Activated T-helper 1 cell treated with anti-CD3 and anti-CD28 coated beads, Interleukin-2, amount 50 U/mL, for 16 hours (primary cell): ENCODE data around the gene DNAH14.

Experiments used
- DNase-seq, 2 donors: peaks; one replicate each; pipeline ENCODE4 v3.0.0-alpha.2; 2020; ENCODE audit warnings: low read depth in 1 of 2, low spot score in 1 of 2

The DNAH14 gene

GRCh38 chr1:225425201-225425786 is 495.8 kb downstream of the DNAH14 start:
- no peak for DNase-seq

DNA sequence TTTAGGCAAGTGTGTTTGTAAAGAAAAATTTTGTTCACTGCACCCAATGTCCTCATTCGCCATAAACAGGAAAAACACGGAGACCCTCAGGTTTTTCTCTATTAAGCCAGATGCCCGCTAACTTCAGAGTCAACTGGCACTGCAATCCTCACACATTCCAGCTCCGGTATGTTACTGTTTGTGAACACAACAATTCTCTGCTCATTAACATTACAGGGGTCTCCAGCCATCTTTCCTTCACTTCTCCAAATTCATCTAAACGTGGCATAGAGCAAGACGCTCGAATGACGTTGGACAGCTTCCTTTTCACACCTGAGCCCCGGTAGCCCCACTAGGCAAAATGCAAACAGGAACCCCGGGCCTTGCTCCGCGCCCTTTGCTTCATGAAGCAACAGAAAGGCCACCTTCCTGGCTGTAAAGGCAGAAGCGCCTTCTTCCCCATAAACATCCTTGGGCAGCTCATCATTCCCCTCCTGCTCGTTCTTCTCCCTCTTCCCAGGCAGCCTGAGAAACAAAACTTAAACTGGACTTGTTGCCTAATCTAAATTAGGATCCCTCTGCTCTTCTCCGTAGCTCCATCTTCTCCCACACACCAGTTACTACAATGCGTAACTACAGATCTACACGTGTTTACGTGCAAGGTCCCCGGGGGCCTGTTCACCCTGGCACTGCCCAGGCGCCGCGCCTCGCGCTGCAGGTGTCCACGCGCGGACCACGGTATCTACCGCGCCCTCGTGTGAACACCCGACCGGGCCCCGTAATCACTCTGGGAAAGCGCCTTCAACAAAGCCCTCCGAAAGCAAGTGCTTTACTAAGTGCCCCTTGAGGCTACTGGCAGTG is 497.1 kb downstream of the DNAH14 start:
- DNase-seq: no peak

- no peak for DNase-seq
Measured at GRCh38 chr1:225427235-225428067, 498.0 kb downstream of the DNAH14 start, which contains the start of gene LBR. TSS of gene LBR (minus strand) at chr1:225428038. CDS start at chr1:225424075, 3,963 bp downstream.

DNA sequence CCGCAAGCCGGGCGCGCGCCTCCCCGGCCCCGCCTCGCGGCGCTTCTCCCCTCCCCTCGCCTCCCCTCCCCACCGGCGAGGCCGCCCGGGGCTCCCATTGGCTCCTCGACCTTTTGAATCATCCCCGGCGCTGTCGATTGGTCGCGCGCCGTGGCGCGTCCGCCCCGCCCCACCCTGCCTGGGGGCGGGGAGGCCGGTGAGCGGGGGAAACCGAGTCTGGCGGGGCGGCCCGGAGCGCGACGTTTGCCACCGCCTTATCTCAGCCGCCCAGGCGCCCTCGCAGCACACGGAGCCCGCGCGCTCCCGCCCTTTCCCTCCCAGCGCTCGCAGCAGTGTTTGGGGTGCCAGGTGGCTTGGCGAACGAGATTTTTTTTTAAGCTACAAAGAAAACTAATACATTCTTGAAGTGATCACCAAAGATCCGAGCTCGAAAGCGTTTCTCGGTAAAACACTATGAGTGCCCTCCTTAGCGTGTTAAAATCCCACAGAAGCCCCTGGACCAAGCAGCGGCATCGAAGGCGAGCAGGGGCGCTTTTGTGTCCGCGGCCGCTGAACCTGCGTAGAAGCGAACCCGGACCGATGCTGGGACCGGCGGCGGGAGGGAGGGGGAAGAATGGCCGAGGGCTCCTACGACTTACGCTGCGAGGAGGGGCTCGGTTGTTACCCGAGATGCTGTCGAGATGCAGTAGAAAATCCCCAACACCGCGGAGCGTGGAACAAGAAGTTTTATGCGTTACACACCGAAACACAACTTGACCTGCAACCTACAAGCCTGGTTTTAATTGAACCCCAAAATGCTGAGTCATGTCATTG is 498.8 kb downstream of the DNAH14 start:
- DNase-seq: peak; percentile 72 to 92

DNA sequence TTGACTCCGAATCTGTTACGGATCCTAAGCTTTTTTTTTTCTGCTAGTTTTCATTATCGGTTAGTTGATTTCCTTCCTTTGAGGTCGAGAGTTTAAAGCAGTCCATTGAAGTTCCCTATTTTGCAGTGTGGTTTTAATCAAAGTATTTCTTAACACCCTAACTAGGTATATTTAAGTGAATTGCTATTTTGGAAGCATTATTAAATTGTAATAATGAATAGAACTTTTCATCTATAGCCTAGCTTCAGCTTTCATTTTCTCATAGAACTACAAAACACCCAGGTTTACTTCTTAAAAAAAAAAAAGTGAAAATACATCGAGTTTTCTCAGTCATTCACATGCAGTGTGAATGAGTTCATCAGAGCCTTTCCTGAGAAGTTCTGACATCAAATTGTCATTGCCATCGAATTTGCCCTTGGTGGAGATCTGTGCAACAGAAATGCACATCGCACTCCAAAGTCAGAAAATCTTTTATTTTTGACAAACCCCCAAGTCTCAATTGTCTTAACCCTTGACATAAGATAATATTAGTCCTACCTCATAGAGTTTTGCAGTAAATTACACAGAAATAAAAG is 499.5 kb downstream of the DNAH14 start:
- no peak for DNase-seq

GRCh38 chr1:225430301-225430700 is 500.8 kb downstream of the DNAH14 start:
- DNase-seq: no peak

GRCh38 chr1:225431081-225431863 is 501.8 kb downstream of the DNAH14 start:
- DNase-seq: no peak

- no peak for DNase-seq
Measured at GRCh38 chr1:225434046-225434445, 504.6 kb downstream of the DNAH14 start.

GRCh38 chr1:225435076-225435475 is 505.6 kb downstream of the DNAH14 start:
- DNase-seq: no peak

GRCh38 chr1:225435487-225435886 is 506.0 kb downstream of the DNAH14 start:
- no peak for DNase-seq

GRCh38 chr1:225435957-225436392 is 506.5 kb downstream of the DNAH14 start:
- no peak for DNase-seq

DNA sequence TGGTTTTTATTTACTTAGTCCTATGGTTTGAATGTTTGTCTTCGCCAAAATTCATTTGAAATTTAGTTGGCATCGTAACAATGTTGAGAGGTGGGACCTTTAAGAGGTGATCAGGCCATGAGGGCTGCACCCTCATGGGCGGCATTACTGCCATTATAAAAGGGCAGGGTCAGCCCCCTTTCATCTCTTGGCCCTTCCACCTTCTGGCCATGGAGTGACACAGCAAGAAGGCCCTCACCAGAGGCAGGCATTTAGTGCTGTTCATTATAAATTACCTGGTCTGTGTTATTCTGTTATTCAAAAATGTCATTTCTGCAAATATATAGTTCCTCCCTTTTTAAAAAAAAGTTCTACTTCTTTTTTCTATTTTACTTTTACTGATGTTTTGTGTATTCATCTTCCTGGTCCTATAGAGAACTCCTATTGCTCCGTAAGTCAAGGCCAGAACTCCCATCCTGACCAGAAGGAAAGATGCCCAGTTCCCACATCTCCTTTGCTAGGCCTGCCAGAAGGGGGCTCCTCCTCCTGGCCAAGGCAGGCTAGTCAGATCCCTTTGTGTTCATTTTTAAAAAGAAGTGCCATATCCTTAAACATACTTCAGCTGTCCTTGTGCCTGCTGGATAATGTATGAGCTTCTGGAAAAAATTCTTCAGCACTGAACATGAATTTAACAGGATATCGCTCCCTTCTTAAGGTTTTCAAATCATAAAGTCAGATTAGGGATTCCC is 508.4 kb downstream of the DNAH14 start:
- DNase-seq: no peak

- no peak for DNase-seq
Measured at GRCh38 chr1:225440380-225441221, 511.1 kb downstream of the DNAH14 start.

- no peak for DNase-seq
Measured at GRCh38 chr1:225441314-225442122, 512.0 kb downstream of the DNAH14 start.

GRCh38 chr1:225442123-225442505 is 512.6 kb downstream of the DNAH14 start:
- DNase-seq: no peak

GRCh38 chr1:225445639-225446594 is 516.4 kb downstream of the DNAH14 start:
- no peak for DNase-seq
